NCI-H82 treated with DMSO at 0.1 percent for 48 hours (cell line): ENCODE results near the gene GOLT1A.

Experiments used
- DNase-seq: peaks from one replicate; lab custom pipeline; 2025; ENCODE audit not compliant: unreplicated experiment; lab: John Stamatoyannopoulos, UW

The GOLT1A gene

DNA sequence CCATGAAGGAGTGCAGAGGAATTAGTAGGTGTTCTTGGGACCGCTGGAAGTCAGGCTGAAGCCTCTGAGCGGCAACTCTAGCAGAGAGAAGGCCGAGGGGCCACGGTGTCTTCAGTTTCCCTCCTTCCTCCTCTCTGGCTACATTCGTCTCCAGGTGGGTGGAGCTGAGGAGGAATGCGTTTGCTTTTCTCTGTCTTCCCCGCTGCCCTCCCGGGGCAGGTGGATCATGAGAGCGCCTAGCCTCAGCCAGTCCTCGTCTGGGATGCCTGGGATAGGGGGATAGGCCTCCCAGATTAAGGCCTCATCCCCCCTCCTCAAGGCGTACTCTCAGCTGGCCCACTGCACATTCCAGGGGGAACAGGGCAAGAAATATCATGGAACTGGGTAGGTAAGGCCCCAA lies 7.5 kb upstream of the GOLT1A start:
- no peak for DNase-seq

DNA sequence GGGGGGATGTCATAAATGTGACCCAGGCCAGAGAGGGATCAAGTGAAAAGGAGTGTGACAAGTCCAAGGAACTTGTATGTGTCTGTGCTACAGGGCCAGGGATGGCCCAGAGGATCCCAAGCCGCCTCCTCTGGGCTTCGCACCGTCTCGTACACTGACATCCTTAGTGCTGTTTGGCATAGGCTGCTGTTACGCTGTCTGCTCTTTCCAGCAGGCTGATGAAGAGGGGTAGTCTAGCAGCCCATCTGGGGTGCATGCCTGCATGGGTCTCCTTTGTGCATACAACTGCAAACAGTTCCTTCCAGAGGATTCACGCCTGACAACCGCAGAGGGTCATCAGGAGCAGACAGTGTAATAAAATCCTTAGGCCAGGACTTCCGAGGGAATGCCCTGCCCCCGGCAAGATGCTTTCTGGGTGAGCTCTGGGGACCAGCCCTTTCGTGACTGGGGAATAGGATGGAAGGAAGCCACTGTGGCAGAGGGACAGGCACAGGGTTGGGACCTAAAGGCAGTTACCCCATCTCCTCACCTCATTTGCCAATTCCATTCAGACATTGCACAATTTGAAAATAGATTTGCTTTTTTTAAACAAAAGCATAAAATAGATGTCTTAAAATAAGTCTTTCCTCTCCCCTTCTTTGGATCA lies 6.3 kb upstream of the GOLT1A start:
- DNase-seq, result no peak

DNA sequence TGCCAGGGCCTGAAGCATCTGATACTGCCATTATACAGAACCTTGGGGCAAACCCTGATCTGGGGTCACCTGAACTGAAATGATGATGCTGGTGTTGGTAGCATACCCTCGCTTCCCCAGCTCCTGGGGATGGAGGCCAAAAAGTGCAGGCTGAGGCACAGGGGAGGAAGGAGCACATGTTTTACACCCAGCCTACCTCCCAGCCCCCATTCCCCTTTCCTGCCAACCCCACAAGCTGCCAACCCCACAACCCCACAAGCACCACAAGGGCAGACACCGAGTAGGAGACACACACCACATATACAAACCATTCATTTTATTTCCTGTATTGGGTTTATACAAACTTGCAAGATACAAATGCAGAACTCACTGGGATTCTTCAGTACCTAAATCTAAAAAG lies 4.8 kb upstream of the GOLT1A start:
- no peak for DNase-seq

DNA sequence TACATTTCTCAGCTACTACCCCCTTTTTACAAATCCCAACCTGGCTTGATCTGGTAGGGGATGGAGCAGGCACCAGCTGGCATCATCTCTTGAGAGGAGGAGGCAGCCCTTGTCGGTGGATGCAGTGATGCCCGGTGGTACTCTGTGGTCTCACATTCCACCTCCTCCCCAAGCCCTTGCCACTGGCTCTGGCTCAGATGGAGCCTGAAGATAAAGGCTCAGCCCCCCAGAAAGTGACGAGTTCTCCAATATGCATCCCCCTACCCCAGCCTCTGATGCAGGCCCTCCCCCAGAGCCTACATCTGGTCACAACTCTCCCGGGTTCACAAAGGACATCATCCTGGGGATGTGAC lies 3.8 kb upstream of the GOLT1A start:
- no peak for DNase-seq

DNA sequence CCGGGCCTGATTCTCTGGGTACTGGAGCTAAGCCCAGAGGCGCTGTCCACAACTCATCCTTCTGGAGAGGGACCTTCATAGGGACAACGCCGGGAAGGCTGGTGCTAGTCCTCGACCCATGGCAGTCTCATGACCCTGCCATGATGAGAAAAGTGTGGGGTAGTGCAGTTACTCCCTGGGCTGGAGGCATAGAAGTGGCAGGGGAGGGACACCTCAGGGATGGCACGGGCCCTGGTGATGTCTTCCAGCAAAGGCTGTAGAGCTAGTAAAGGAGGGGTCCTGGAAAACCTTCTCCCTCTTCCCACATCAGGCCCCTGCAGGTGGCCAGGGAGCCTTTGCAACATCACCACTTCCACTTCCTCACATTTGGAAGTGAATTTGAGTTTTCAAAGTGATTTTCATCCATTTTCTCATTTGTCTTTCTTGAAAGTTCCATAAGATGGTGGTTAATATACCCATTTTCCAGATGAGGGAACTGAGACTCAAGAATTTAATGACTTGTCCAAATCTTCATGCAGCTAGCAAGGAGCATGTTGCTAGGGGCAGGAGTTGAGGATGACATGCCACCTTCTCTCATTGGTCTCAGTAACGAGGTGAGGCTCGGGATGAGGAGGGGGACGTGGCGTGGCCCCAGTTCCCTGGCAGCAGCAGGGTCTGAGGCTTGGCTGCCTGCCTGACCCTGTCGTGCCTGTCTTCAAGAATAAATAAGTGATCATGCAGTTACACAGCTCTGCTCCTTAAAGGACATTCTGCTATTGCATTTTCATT lies 3.3 kb upstream of the GOLT1A start:
- DNase-seq, result no peak

DNA sequence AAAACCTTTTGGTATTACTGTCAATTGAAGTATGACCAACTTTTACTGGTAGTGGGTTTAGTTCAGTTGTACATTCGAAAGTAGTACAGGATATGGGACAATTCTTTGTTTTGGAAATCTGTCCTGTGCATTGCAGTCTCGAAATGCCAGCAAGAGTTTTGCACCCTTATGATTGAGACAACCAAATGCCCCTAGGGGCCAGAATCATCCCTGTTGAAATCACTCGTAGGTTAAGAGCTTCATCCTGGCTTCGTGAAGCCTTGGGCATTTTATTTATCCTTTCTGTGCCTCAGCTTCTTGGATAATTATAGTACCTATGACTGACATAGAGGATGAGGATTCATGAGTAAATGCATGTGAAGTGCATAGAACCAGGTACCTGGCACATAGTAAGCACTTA lies 2.4 kb upstream of the GOLT1A start:
- DNase-seq, result no peak

DNA sequence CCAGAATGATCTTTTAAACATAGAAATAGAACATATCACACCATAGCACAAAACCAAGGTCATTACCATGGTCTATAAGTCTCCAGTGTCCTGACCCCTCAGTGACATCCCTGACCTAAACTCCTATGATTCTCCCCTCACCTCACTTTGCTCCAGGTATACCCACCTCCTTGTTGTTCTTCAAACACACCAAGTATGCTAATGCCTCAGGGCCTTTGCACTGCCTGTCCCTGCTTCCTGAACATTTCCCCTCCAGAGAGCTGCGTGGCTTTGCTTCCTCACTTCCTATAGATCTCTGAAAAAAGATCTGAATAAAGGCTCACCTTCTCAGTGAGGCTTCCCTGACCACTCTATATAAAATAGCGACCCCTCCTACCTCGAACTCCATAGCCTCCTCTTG lies 1.1 kb downstream of the GOLT1A start:
- DNase-seq, result no peak

DNA sequence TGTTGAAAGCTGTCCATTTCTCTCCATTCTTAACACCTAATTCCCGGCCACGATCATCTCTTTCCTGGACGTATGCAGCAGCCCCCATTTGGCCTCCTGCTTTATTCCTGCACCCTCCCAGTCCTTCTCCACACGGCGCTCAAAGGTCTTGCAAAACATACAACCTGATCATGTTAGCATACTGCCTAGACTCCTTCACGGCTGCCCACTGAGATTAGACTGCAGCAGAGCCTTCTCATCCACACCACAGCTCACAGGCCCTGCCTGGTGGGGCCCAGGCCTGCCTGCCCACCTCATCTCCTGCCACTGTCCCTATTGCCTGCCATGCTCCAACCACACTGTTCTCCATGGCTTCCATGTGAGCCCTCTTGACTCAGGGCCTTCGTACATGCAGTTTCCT lies 2.7 kb downstream of the GOLT1A start:
- DNase-seq, result no peak

DNA sequence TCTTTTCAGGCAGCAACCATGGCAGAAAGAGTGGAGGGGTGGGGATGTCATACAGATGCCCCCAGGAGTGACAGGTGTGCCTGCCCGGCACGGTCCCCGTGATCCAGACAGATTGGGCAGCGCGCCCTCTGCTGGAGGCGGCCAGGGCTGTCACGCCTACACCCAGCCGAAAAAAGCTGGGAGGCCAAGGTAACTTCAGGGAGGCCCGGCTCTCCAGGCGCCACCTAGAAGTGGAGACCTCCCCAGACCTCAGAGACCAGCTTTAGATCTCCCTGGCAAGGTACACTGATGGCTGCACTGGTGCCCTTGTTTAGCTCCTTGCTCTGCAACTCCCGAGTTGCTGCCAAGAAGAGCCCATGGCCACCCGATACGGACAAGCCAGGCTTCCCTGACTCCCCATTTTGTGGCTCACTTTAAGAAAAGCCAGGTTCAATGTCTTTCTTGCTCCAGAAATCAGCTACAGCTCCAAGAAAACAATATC lies 6.6 kb downstream of the GOLT1A start:
- peak; percentile 15 for DNase-seq

DNA sequence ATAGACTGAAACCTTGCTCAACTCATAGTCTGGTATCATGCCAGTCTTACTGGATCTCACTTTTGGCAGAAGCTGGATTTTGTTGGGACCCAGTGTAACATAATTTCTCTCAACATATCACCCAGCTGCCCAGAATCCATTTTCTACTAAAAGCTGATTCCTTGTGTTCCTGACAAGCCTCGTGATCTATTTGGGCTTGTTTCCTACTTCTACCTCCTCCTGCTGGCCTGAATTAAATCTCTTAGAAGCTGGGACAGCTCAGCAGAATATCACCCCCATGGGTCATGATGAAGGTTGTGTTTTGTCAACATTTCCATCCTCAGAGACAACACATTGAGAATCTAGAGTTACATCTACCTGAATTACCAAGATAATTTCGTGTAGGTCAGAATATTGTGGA lies 7.7 kb downstream of the GOLT1A start:
- DNase-seq, result no peak

DNA sequence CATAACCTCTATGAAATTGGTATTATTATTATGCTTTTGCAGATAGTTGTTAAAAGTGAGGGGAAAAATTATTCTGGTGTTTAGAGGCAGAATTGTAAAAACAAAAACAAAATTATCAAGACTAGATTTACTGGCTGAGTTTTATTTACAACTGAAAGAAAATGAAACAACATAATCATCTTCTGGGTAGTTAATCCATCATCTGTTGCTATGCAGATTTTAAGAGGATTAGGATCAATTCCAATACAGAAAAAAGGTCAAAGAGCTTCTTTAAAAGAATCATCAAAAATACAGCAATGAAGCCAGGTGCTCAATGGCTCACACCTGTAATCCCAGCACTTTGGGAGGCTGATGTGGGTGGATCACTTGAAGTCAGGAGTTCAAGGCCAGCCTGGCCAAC lies 8.3 kb downstream of the GOLT1A start:
- no peak for DNase-seq

DNA sequence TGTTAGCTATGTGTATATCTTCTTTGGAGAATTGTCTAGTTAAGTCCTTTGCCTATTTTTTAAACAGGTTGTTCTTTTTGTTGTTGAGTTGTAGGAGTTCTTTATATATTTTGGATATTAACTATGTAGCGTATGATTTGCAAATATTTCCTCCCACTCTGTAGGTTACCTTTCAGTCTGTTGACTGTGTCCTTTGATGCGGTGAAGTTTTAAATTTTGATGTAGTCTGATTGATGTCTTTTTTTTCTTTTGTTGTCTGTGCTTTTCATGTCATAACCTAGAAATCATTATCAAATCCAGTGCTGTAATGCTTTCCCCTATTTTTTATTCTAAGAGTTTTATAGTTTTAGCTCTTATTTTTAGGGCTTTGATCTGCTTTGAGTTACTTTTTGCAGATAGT lies 8.8 kb downstream of the GOLT1A start:
- DNase-seq, result no peak

DNA sequence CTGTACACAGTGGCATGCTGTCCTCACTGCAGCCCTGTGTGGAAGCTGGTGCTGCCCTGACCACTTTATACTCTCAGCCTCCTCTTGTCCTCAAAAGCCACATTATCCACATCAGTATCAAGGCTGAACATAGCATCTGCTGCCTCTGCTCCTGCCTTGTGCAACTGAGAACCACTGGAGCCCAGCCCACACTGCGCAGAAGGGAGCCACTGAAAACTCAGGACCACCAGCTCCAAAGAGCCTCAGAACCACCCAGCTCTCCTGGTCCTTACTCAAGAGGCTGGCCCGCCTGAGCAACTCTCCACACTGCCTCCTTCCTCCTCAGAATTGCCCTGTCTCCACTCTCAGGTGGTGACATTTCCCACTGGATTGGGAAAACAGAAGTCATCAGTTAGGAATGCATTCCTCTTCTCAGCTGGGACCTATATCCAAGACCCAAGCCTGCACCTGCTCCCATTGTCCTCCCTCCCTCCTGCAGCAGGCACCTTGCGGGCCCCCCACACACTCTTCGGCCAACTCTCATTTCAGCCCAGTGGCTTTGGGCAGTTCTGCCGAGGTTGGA lies 10.5 kb downstream of the GOLT1A start:
- no peak for DNase-seq

DNA sequence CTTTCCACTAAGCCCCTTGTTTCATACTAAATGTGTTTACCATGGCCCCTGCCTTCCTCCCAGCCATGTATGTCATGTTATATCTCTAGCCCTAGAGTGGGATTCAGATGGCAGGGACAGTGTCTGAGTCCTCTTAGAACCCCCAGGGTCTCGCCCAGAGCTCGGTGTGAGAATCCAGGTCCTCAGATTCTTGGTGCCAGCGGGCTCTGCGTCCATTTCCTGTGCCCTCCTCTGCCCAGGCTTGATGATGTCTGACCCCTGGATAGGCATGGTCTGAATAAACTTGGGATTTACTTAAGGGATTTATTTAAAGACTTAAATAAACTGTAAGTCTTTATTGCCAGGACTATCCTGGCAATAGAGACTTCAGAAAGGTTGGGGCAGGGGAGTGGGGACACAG lies 11.3 kb downstream of the GOLT1A start:
- DNase-seq, result no peak

DNA sequence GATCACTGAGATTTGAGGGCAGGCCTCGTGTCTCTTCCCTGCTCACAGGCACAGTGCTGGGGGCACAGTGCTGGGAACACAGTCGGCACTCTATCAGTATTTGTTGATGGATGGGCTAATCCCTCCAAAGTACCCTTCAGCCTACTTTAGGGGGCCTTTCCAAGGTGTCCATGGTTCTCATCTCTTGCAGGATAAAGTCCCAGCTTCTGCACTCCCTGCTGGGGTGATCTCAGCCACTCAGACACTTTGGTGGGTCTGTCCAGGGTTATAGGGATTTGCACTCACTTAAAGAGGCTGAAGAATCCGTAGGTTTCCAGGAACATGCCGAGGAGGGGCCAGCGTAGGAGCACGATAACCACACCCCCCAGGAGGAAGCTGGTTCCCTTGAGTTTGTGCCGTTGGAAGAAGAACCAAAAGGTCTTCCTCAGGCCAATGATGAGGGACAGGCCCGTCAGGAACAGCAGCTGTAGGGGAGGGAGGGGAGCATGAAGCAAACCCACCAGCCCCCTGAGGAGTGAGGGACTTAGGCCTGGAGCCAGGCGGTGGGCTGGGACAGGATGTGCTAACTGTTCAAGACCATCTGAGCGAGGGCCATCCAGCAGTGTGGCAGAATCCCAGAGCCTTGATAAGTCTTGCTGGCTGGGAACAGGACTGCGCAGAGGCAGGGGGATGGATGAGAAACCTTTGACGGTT lies 12.3 kb downstream of the GOLT1A start:
- DNase-seq, result no peak

DNA sequence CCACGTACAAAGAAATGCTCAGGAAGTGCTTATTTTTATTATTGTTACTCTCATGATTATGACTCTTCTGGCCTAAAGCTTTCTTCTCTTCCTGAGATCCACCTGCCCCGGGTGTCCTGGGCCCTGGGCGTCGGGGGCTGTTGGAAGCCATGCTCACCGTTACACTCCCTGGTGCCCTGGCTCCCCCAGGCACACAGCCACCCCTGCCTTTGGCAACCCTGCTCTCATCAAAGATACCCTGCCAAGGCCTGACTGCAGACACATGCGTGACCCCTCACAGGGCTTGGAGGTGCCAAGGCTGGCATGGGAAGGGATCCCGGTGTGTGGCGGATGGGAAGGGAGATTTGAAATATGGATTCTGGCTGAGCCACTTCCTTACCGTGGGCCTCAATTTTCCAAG lies 14.2 kb downstream of the GOLT1A start:
- DNase-seq, result no peak

DNA sequence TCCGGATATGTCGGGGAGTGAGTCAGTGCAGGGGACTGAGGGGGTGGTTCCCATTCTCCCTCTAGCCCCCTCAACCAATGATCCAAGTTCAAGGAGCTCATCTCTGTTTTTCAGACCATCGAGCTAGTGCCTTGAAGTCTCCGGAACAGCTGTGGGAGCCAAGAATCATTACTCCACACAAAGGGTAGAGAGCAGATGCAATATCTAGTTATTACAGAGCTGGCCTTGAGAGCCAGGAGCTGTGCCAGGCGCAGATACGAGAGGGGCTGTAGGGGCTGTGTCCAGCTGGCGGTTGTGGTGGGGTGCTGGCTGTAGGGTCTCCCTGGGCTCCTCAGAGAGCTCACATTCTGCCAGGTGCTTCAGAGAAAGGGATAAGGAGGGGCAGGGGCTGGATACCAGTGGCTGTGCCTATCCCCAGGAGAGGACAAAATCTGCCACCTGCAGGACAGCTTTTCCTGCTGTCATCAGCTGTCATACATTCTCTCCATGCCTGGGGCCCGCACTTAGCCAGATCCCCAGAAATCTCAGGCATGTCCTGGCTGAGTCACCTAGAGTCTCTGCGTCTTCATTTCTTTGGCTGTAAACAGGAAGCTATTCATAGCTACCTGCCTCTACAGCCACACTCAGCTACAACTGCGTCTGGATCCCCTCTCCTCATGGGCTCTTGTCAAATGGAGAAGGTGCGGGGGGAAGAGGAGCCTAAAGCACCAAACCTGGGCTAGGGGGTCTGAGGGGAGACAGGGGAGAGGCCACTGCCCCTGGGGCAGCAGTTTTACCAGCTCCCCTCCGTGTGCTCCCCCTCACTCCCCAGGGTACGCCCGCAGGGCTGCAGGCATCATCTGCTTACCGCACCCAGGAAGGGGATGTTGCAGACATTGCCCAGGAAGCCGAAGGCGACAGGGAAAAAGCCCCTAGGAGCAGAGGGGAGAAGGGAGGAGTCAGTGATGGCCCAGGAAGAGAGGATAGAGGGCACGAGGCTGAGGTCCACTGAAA lies 15.1 kb downstream of the GOLT1A start:
- no peak for DNase-seq

DNA sequence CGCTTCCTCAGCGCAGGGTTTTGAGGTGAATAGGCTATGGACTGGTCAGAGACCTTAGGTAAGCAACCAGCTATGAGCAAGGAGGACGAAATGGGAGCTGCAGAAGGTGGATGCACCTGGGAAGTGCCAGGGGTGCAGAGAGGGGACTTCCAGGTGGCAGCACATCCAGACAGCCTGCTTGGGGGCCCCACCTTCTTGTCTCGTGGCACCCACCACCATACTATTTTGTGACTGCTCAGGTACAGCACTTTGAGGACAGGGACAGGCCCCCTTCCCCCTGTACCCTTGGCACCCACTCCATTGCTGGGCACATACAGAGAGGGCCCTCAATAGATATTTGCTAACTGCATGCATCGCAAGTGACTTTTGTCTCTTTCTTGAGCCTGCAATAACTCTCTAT lies 16.7 kb downstream of the GOLT1A start:
- DNase-seq, result no peak

DNA sequence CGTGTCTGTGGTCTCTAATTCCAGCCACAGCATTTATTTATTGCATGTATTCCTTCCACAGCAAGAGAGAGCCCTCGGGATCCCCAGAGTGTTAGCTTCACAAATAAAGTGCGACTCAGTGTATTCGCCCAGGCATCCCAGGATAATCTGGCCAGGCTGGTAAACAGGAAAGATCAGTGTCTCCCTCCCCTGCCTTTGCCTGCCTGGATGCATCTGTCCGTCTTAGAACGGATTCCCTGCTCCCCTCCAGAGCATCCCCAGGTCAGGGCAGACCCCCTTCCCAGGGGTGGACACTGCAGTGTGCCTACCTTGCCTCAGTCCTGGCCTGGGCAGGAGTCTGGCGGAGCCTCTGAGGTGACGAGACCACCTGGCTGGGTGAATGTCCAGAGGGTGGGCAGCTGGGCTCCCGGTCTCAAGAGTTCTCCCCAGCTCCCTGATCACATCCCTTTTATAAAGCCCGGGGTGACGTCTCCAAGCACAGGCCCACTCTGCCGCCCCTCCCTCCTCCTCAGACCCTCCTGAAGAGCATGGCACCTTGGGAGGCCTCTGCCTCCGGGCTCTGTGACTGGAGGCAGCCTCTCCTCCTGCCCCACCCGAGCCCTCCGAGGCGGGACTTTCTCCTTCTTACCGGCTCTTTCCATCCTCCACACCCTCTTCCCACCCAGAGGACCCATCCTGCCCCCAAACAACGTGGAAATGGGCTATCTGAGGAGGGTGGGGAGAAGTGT lies 17.6 kb downstream of the GOLT1A start, which contains the start of gene KISS1:
Gene KISS1 (minus strand): TSS at position 424 of the 728 bp plus-strand sequence. CDS start 3,615 bp downstream, outside the sequence.
- no peak for DNase-seq

DNA sequence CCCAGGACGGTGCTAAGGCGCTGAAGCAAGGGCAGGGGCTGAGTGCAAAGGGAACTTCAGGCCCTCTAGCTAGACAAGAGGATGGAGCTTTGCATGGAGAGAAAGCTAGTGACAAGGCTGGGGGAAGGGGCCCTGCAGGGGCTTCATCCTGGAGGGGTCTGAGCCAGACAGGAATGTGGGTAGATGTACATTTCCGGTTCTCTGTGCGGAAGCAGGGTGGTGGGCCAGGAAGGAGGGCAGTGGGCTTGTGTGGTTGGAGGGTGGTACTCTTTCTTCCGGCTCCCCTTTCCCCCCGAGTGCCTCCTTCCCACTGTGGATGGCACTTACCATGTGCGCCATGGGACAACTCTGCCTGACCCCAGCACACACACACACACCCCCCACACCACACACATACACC lies 19.0 kb downstream of the GOLT1A start:
- DNase-seq, result no peak
